Measurements from ENCODE around the gene CR1.
"Not testable (repeated sequence)": the region's sequence is repeated elsewhere in the genome, so short reads cannot be mapped to it uniquely, and the experiment has no call there.

The CR1 gene

GRCh38 chr1:207682872-207683434, 187.0 kb downstream of the CR1 start:
- DNase-seq = not testable (repeated sequence)

GRCh38 chr1:207690551-207690950, 194.6 kb downstream of the CR1 start:
- not testable (repeated sequence) for DNase-seq

GRCh38 chr1:207691010-207691409, 195.1 kb downstream of the CR1 start:
- DNase-seq = no peak

All from NCI-H2081 treated with DMSO at 0.1 percent for 48 hours (cell line).